Stimulated activated CD8-positive, alpha-beta memory T cell treated with anti-CD3 and anti-CD28 coated beads, Interleukin-12 subunit alpha, Interleukin-12 subunit beta, amount 100 ng/mL, for 24 hours (primary cell): ENCODE results near the gene SLC30A7.

ENCODE experiments used
- DNase-seq: peaks from one replicate; pipeline ENCODE4 v3.0.0-alpha.2; 2020; ENCODE audit errors: extremely low read depth

The SLC30A7 gene

DNA sequence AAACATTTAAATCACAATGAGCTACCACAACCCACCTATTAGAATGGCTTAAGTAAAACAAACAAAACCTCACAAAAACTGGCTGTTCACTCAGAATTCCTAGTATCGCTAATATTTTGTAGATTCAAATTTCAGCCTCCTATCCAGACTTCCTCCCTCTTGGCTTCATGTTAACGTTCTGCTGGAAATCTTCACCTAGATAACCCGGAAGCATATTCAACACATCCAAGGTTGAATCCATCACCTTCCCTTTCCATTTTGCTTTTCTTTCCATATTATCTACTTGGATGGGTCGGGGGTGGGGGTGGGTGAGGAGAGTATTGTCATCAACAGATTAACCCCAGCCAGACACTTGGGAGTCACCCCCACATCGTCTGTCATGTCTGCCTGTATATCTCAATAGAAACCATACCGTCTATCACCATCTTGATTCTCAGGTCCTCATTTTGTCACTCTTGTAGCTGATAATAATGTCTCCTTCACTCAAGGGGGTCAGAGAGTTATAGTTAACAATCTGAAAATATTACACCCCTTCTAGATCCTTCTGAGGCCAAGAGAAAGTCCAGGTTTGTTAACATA, 131.4 kb downstream of the SLC30A7 start:
- DNase-seq, result no peak

DNA sequence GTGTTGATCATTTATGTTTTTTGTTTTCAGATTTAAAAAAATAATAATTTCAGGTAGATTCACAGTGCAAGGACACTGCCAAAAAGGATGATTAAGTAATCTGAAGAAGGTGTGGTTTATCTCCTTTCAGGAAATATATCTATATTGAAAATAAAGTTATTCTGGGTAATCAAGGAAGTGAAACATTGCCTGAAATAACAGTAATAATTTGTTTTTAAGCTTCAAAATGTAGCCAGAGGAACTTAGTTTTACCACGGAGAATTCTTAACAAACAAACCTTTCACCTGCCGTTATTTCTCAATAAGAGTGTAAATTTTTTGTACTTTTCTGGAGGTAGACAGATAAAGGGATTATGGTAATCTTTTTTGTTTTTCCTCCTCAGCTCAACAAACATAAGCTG, 132.6 kb downstream of the SLC30A7 start:
- no peak for DNase-seq

DNA sequence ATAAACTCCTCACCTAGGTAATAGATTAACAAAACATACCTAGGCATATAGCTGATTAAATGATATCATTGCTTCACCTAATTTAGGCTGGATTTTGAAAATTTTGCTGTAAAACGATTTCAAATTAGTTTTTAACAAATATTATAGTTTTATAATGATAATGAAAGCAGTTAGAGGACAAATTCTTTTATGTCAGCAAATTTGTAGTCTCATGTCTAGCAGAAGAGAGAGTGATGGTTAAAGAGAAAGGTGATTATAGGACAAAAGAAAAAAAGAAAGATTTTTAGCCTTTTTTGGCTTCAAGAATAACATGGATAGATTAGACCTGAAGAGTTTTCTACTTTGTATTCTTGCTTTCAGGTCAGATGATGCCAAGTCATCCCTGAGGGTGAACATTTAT, 133.3 kb downstream of the SLC30A7 start:
- no peak for DNase-seq

DNA sequence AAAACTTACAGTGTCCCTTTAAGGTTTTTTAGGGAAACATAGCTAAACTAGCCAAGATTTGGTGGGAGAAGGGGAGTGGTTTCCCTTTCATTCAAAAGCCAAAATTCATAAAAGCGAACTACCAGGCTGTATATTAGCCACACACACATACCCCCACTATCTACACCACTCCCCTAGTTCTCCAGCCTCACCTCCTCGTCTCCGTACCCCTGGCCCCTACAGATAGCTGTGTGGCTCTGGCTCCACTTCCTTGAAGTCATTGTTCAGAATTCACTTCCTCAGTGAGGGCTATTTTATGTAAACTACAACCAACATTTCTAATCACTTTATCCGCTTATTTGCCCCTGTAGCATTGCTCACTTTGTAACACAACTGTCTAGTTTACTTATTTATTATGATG, 135.0 kb downstream of the SLC30A7 start:
- no peak for DNase-seq
